Large intestine (tissue), 3 donors: ENCODE data around the gene LSS. TPM values are rescaled to one million over a fixed set of nuclear protein-coding genes. Genes with fewer than 3 reads are reported as not detected.

Source experiments
- DNase-seq, 2 donors: peaks; one replicate each; pipeline versions ENCODE4 v3.0.0 to v3.0.0-alpha.2; 2013
- H3K27ac ChIP-seq: one replicate; pipeline ENCODE4 v1.5.1; 2013; ENCODE audit warnings: low read length
- H3K27me3 ChIP-seq: 2 replicates; pipeline ENCODE4 v1.6.1; 2013; ENCODE audit warnings: low read length; ENCODE audit not compliant: control insufficient read depth, insufficient read depth
- H3K36me3 ChIP-seq: 2 replicates; pipeline ENCODE4 v1.6.1; 2013; ENCODE audit warnings: low read length; ENCODE audit not compliant: control insufficient read depth, insufficient read depth
- H3K4me1 ChIP-seq: one replicate; pipeline ENCODE4 v1.6.1; 2013; ENCODE audit warnings: low read length; ENCODE audit not compliant: control insufficient read depth, insufficient read depth
- H3K4me3 ChIP-seq: one replicate; pipeline ENCODE4 v1.5.1; 2013; ENCODE audit warnings: low read length
- H3K9me3 ChIP-seq: one replicate; pipeline ENCODE4 v1.6.1; 2013; ENCODE audit warnings: mild to moderate bottlenecking, low read depth, low read length, moderate library complexity; ENCODE audit not compliant: control insufficient read depth
- WGBS: methylation state at CpG from one replicate; pipeline ENCODE4 v1.1.5; 2013; ENCODE audit warnings: low lambda C conversion rate; ENCODE audit not compliant: insufficient coverage; 5-methylcytosine and 5-hydroxymethylcytosine counted together
- polyA plus RNA-seq: library from polyadenylated mRNA; unstranded; fragments of 120-200 nt; gene quantifications from one replicate; pipeline ENCODE4 v1.2.1, GENCODE V29; 2013

The LSS gene
- polyA plus RNA-seq, 1 donor = 33.3 TPM

DNA sequence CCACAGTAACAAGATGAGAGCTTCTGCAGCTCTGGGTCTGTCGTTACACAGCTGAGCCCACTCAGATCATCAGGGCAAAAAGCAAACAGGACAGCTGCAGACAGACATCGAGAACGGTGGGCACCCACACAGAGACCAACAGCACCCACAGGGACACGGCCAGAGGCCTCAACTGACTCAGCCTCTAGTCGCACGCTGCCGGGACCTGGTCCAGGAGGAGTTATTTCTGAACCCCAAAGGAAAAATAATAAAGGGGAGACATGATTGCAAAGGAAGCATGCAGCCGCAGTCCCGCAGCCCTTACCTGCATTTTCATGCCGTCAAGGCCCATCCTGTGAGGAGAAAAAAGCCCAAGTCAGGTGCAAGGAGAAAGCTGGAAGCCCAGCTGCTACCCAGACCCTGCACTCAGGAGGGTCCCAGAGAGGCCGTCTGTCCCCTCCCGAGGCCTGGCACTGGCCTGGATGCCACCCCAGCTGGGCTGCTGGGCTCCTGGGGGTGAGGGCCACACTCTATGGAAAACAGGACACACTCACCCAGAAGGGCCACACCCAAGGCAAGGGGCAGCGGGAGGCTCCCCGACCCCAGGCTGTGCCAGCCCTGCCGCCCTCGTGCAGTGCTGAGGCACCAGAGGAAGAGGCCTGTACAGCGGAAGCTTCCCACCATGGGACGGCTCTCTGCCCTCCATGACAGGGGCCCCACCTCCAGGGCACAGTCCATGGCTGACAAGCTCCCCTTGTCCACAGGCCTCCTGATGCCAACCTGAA, 15.7 kb downstream of the LSS start:
- no peaks in the 10 kb centered on the region for H3K4me1 ChIP-seq
- H3K27ac ChIP-seq = no peak overlapping the region
- WGBS = no CpG with 5 or more reads among the region's 18 CpGs
- peaks cover 17% of the 10 kb centered on the region for H3K36me3 ChIP-seq
- no peaks in the 10 kb centered on the region for H3K9me3 ChIP-seq
- no peak for DNase-seq
- no peak overlapping the region for H3K4me3 ChIP-seq
- no peaks in the 10 kb centered on the region for H3K27me3 ChIP-seq

DNA sequence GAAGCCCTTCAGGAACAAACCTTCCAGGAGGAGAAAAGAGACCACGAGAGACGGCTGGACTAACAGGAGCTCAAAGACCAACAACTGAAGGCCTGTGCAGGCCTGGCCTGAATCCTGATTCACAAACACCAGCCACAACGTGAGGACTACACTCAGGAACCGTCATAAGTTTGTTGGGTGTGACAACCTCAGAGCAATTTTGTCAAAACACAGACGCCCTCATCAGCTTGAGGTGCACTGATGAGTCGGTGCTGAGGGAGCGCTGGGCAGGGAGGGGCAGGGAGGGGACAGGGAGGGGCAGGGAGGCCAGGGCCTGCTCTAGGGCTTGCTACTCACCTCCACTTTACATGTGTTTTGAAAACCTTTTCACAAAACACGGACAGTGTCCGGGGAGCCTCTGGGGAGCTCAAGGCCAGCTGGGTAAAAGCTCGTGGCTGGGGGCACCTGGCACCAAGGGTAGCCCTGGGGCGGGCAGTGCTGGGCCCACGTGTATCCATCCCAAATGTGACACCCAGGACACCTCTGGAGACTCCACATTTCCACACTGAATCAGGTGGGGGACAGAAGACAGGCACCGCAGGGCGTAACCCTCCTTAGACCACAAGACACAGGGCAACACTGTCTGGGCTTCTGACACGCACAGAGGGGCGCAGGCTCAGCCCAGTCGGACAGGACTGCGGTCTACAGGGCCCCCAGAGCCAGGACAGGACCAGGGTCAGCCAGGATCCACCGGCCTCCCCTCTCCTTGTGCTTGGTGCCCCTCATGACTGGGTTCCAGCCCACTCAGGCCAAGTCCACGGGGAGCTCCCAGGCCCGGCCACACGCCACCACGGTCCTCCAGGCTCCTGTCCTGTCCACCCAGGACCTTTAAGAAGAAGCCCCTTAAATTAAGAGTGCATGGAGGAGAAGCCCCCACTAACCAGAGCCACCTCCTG, 16.5 kb downstream of the LSS start:
- Histone ChIP-seq H3K27ac (no peak overlapping the region), H3K4me3 (no peak overlapping the region), H3K36me3 (peaks cover 19% of the 10 kb centered on the region), H3K4me1 (no peaks in the 10 kb centered on the region), H3K27me3 (no peaks in the 10 kb centered on the region), H3K9me3 (no peaks in the 10 kb centered on the region)
- no peak for DNase-seq
- no CpG with 5 or more reads among the region's 23 CpGs for WGBS

- peaks cover 25% of the 10 kb centered on the region for H3K36me3 ChIP-seq
- WGBS = 100% methylated on average over 1 of the region's 7 CpGs
- no peaks in the 10 kb centered on the region for H3K4me1 ChIP-seq
- no peak overlapping the region for H3K27ac ChIP-seq
- H3K27me3 ChIP-seq = no peaks in the 10 kb centered on the region
- no peaks in the 10 kb centered on the region for H3K9me3 ChIP-seq
- no peak overlapping the region for H3K4me3 ChIP-seq
- no peak for DNase-seq
Observed at GRCh38 chr21:46211376-46211775, 17.2 kb downstream of the LSS start.

GRCh38 chr21:46210378-46211136, 18.0 kb downstream of the LSS start:
- no peak for DNase-seq
- H3K9me3 ChIP-seq = no peaks in the 10 kb centered on the region
- H3K4me1 ChIP-seq = no peaks in the 10 kb centered on the region
- H3K4me3 ChIP-seq = no peak overlapping the region
- H3K27me3 ChIP-seq = no peaks in the 10 kb centered on the region
- WGBS = no CpG with 5 or more reads among the region's 16 CpGs
- H3K27ac ChIP-seq = no peak overlapping the region
- H3K36me3 ChIP-seq = peaks cover 28% of the 10 kb centered on the region

- no peaks in the 10 kb centered on the region for H3K9me3 ChIP-seq
- DNase-seq = no peak
- WGBS = no CpG with 5 or more reads among the region's 23 CpGs
- no peak overlapping the region for H3K27ac ChIP-seq
- H3K36me3 ChIP-seq = peaks cover 30% of the 10 kb centered on the region
- H3K4me3 ChIP-seq = no peak overlapping the region
- no peaks in the 10 kb centered on the region for H3K27me3 ChIP-seq
- no peaks in the 10 kb centered on the region for H3K4me1 ChIP-seq
Observed at GRCh38 chr21:46208761-46209721, 19.5 kb downstream of the LSS start.

- Histone ChIP-seq H3K9me3 (no peaks in the 10 kb centered on the region), H3K36me3 (peaks cover 29% of the 10 kb centered on the region)
- DNase-seq = no peak
Observed at GRCh38 chr21:46207920-46208591, 20.5 kb downstream of the LSS start.

DNA sequence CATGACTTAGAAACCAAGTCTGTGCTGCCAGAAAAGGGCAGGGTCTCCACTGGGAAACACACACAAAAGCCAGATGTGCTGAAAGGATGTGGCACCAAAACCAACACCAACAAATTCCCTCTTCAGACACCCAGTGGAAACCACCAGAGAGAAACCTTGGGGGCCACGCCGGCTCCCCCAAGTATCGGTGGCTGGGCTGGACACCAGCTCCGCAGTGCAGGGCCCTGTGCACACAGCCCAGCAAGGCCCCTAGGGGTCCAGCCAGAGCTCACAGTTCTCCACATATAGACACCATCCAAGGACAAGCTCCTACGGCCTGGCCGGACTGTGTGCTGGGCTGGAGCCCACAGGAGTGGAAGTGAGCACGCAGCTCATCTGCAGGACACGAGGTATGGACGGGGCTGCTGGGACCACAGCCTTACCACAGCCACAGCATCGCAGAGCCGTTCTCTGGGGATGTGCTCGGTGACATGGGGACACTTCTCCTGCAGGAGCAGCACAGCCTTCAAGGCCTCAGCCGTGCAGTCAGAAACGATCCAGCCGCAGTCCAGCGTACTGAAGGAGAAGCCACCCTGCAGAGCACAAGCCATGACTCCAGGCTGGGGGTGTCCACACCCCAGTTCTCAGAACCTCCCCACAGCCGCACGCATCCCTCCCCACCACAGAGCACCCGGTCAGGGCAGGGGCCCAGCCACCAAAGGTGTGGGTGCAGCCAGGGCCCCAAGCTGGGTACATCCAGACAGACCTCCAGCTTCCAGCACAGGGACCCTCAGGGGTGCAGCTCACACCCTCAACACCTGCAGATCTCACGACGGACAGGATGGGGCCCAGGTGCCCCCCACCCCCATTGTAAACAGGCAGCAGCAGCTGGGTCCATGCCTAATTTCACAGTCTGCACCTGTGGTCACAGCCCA, 21.3 kb downstream of the LSS start:
- Histone ChIP-seq H3K4me1 (no peaks in the 10 kb centered on the region), H3K36me3 (peaks cover 33% of the 10 kb centered on the region), H3K4me3 (no peak overlapping the region), H3K27ac (no peak overlapping the region), H3K9me3 (no peaks in the 10 kb centered on the region), H3K27me3 (no peaks in the 10 kb centered on the region)
- no CpG with 5 or more reads among the region's 21 CpGs for WGBS
- DNase-seq = no peak

More at GRCh38 chr21:46207920-46208591, 20.5 kb downstream of the LSS start:
- Histone ChIP-seq H3K27me3 (no peaks in the 10 kb centered on the region), H3K4me3 (no peak overlapping the region), H3K4me1 (no peaks in the 10 kb centered on the region), H3K27ac (no peak overlapping the region)
- WGBS = no CpG with 5 or more reads among the region's 27 CpGs

- H3K27ac ChIP-seq = no peak overlapping the region
- H3K27me3 ChIP-seq = no peaks in the 10 kb centered on the region
- WGBS = no CpG with 5 or more reads among the region's 24 CpGs
- no peaks in the 10 kb centered on the region for H3K9me3 ChIP-seq
- peaks cover 33% of the 10 kb centered on the region for H3K36me3 ChIP-seq
- no peak for DNase-seq
- H3K4me1 ChIP-seq = no peaks in the 10 kb centered on the region
- no peak overlapping the region for H3K4me3 ChIP-seq
Observed at GRCh38 chr21:46206163-46207005, 22.2 kb downstream of the LSS start.
